GM12878 (cell line): ENCODE results near the gene RNF31. TPM values are rescaled to one million over a fixed set of nuclear protein-coding genes. Genes with fewer than 3 reads are reported as not detected.

ENCODE experiments used
- ATAC-seq: fragments of 200-7000 bp; cut with Tn5 transposase; 3 replicates; pipeline ENCODE4 v1.9.1; 2020; ENCODE audit warnings: mild to moderate bottlenecking, moderate library complexity
- BruUV-seq: library from RNA; stranded (reverse); fragments of 400-500 nt; replicated peaks from 2 replicates; lab custom pipeline; 2021; lab: Mats Ljungman, UMichigan
- CTCF ChIA-PET: fragments of 300-600 bp; sonication (Branson Sonifier 250); formaldehyde crosslinking; extraction: SDS; loops from one replicate; lab custom pipeline; 2021; ENCODE audit warnings: inconsistent platforms; lab: Yijun Ruan, JAX
- POLR2A ChIA-PET: fragments of 350-600 bp; formaldehyde crosslinking; extraction: SDS; loops from one replicate; lab custom pipeline; 2021; ENCODE audit warnings: inconsistent platforms; lab: Charles Lee
- RAD21 ChIA-PET: fragments of 300-600 bp; sonication (Branson Sonifier 250); formaldehyde crosslinking; loops from one replicate; lab custom pipeline; 2023; ENCODE audit warnings: antibody characterized with exemption; ENCODE audit not compliant: unreplicated experiment; lab: Charles Lee
- SMC1A ChIA-PET: fragments of 300-600 bp; sonication (Branson Sonifier 250); formaldehyde crosslinking; loops from one replicate; lab custom pipeline; 2023; ENCODE audit not compliant: unreplicated experiment, uncharacterized antibody; lab: Charles Lee
- DNase-seq: peaks from one replicate; pipeline ENCODE4 v3.0.0-alpha.2; 2011; ENCODE audit warnings: low read depth, low spot score
- FAIRE-seq: peaks from 3 replicates; lab custom pipeline; 2011; peaks lifted over from hg19 to GRCh38; lab: Jason Lieb, UNC
- H2AFZ ChIP-seq: 2 replicates; pipeline ENCODE4 v1.6.0; 2011; ENCODE audit warnings: low read depth, low read length, control low read depth; ENCODE audit not compliant: control insufficient read depth
- H3K27ac ChIP-seq: 2 replicates; pipeline ENCODE4 v1.5.1; 2011; ENCODE audit warnings: control low read depth; ENCODE audit not compliant: control insufficient read depth, insufficient read depth
- H3K27me3 ChIP-seq, 2 experiments: replicated peaks in 1 of 2; 2 replicates each; pipeline versions ENCODE4 v1.6.0 to v1.6.1; 2011; ENCODE audit warnings: low read length in 1 of 2; ENCODE audit not compliant: control insufficient read depth in 2 of 2, insufficient read depth in 2 of 2
- H3K36me3 ChIP-seq, 2 experiments: 2 replicates each; pipeline ENCODE4 v1.5.1; 2011; ENCODE audit warnings: low read length in 1 of 2; ENCODE audit not compliant: control insufficient read depth in 2 of 2, insufficient read depth in 2 of 2
- H3K4me1 ChIP-seq: 2 replicates; pipeline ENCODE4 v1.6.1; 2011; ENCODE audit warnings: mild to moderate bottlenecking, low read length, moderate library complexity, mixed read lengths; ENCODE audit not compliant: control insufficient read depth, insufficient read depth
- H3K4me2 ChIP-seq: 2 replicates; pipeline ENCODE4 v1.6.0; 2011; ENCODE audit warnings: control low read depth; ENCODE audit not compliant: control insufficient read depth, insufficient read depth
- H3K4me3 ChIP-seq: fragments of 200-600 bp; sonication (generic); 2 replicates; pipeline ENCODE4 v1.5.1; 2016
- H3K79me2 ChIP-seq: 2 replicates; pipeline ENCODE4 v1.6.0; 2011; ENCODE audit warnings: low read length; ENCODE audit not compliant: control insufficient read depth, insufficient read depth
- H3K9ac ChIP-seq: 2 replicates; pipeline ENCODE4 v1.8.0; 2011; ENCODE audit warnings: low read length, control low read depth, mixed read lengths; ENCODE audit not compliant: control insufficient read depth, insufficient read depth
- H3K9me3 ChIP-seq: replicated peaks from 3 replicates; pipeline ENCODE4 v1.5.1; 2011; ENCODE audit warnings: mild to moderate bottlenecking, low read length; ENCODE audit not compliant: control insufficient read depth, insufficient read depth
- H4K20me1 ChIP-seq: 2 replicates; pipeline ENCODE4 v1.6.0; 2011; ENCODE audit not compliant: control insufficient read depth, insufficient read depth
- BCL11A ChIP-seq: IDR thresholded peaks from 2 replicates; pipeline ENCODE4 v1.6.1; 2011; ENCODE audit warnings: low read depth, low read length
- ELK1 ChIP-seq: IDR thresholded peaks from 2 replicates; pipeline ENCODE4 v1.6.1; 2012; ENCODE audit warnings: low read depth, low read length, improper control_type of control experiment
- EZH2 ChIP-seq: IDR thresholded peaks from 2 replicates; pipeline ENCODE4 v1.6.1; 2012; ENCODE audit warnings: low read depth, mild to moderate bottlenecking, control low read depth, inconsistent platforms, low read length, borderline replicate concordance; ENCODE audit not compliant: control insufficient read depth
- GABPA ChIP-seq: IDR thresholded peaks from 2 replicates; pipeline ENCODE4 v1.6.1; 2014; ENCODE audit warnings: antibody characterized with exemption, low read depth, mild to moderate bottlenecking, inconsistent platforms
- HCFC1 ChIP-seq: fragments of 150-350 bp; IDR thresholded peaks from 2 replicates; pipeline ENCODE4 v1.6.1; 2014; ENCODE audit warnings: low read length
- JUNB ChIP-seq: IDR thresholded peaks from 2 replicates; pipeline ENCODE4 v1.6.1; 2016; ENCODE audit warnings: antibody characterized with exemption, mild to moderate bottlenecking
- NR2C1 ChIP-seq: fragments of 450-650 bp; IDR thresholded peaks from 2 replicates; pipeline ENCODE4 v1.6.1; 2017; ENCODE audit warnings: antibody characterized with exemption, mild to moderate bottlenecking, moderate library complexity
- POU2F2 ChIP-seq: IDR thresholded peaks from 3 replicates; pipeline ENCODE4 v1.6.1; 2011; ENCODE audit warnings: low read depth, mild to moderate bottlenecking, low read length, borderline replicate concordance
- RAD51 ChIP-seq: fragments of 450-650 bp; IDR thresholded peaks from 2 replicates; pipeline ENCODE4 v1.6.1; 2016; ENCODE audit warnings: moderate library complexity, mild to moderate bottlenecking, inconsistent platforms
- RB1 ChIP-seq: fragments of 450-650 bp; formaldehyde crosslinking; IDR thresholded peaks from 2 replicates; pipeline ENCODE4 v1.6.1; 2017; ENCODE audit warnings: mild to moderate bottlenecking, borderline replicate concordance
- SIN3A ChIP-seq: IDR thresholded peaks from 2 replicates; pipeline ENCODE4 v1.6.1; 2012; ENCODE audit warnings: low read depth, low read length, improper control_type of control experiment
- SKIL ChIP-seq: fragments of 450-650 bp; IDR thresholded peaks from 2 replicates; pipeline ENCODE4 v1.6.1; 2017; ENCODE audit warnings: mild to moderate bottlenecking, low read depth, inconsistent platforms; ENCODE audit not compliant: poor library complexity, severe bottlenecking
- SMAD1 ChIP-seq: fragments of 450-650 bp; IDR thresholded peaks from 2 replicates; pipeline ENCODE4 v1.6.1; 2018; ENCODE audit warnings: mild to moderate bottlenecking, low read depth; ENCODE audit not compliant: partially characterized antibody
- SREBF2 ChIP-seq: IDR thresholded peaks from 2 replicates; pipeline ENCODE4 v1.6.1; 2012; ENCODE audit warnings: mild to moderate bottlenecking, low read length
- ZBTB11 ChIP-seq: fragments of 450-650 bp; formaldehyde crosslinking; IDR thresholded peaks from 2 replicates; pipeline ENCODE4 v1.5.0; 2022; ENCODE audit warnings: mild to moderate bottlenecking, missing genetic modification characterization
- ZNF622 ChIP-seq: fragments of 450-650 bp; IDR thresholded peaks from 2 replicates; pipeline ENCODE4 v1.6.1; 2017; ENCODE audit warnings: mild to moderate bottlenecking, inconsistent platforms
- WGBS: methylation state at CpG from one replicate; pipeline ENCODE4 v1.1.6; 2016; ENCODE audit warnings: low lambda C conversion rate; ENCODE audit not compliant: insufficient replicate concordance, insufficient coverage; ENCODE audit errors: missing lambda C conversion rate; 5-methylcytosine and 5-hydroxymethylcytosine counted together
- in situ Hi-C: fragments of 300-500 bp; cut with MboI; formaldehyde crosslinking; loops from 9 replicates; pipeline ENCODE4 v1.14.3; 2018; ENCODE audit warnings: mixed read lengths
- intact Hi-C: fragments of 100-400 bp; cut with micrococcal nuclease; formaldehyde crosslinking; loops from one replicate; pipeline ENCODE4 v1.14.2; 2022; ENCODE audit not compliant: unreplicated experiment
- polyA plus RNA-seq, 11 experiments: library from polyadenylated mRNA; depleted of rRNA in 4 of 11; unstranded in 6 of 11; stranded (reverse) in 5 of 11; fragments of >200 nt; fragmentation: Nextera tagmentation in 4 of 11; fragmentation: Illumina TruSeq in 1 of 11; extraction: Ambion mirVana in 4 of 11; extraction: Trizol in 1 of 11; gene quantifications; 1 replicate in 1 of 11; 2 replicates in 10 of 11; pipeline versions ENCODE4 v1.2.1 to v1.2.3, GENCODE V29; 2011 to 2016; ENCODE audit warnings: inconsistent platforms in 2 of 11, missing spikeins in 2 of 11, low read depth in 1 of 11
- total RNA-seq, 4 experiments: library from RNA; depleted of rRNA in 3 of 4; stranded (reverse); fragments of >200 nt in 3 of 4; fragmentation: Illumina TruSeq in 1 of 4; extraction: Trizol in 1 of 4; gene quantifications; 2 replicates each; pipeline versions ENCODE4 v1.2.1 to v1.2.3, GENCODE V29; 2013 to 2021

The RNF31 gene
- total and polyA plus RNA-seq, 10 of the 15 experiments (the other 5 are each of a cell fraction or from before 2014, with no cell fraction given), result 8.5 to 92.7 (median 52.0) TPM

GRCh38 chr14:24141097-24141880 is 6.0 kb upstream of the RNF31 start, which contains the start of gene EMC9:
EMC9 (minus strand) TSS chr14:24141591; CDS start chr14:24141304, 287 bp downstream.
- in situ Hi-C loops, result no loop called here
- peaks cover 79% of the 10 kb centered on the region for H3K79me2 ChIP-seq
- intact Hi-C loops, result loop anchor here (1.0 kb wide), 1 partner anchor 27 kb away; the partner anchor contains the start of genes DCAF11 and NRL
- peaks cover 40% of the 10 kb centered on the region for H3K4me1 ChIP-seq
- no peaks in the 10 kb centered on the region for H4K20me1 ChIP-seq
- ChIA-PET CTCF (interaction anchor here (0.7 to 1.7 kb wide), 7 partner anchors 20 to 582 kb away, joined by 4 to 13 read pairs (median 6); partner anchors contain the start of genes DCAF11, IRF9, NRL and TINF2), RAD21 (interaction anchor here (0.6 to 6.8 kb wide), 8 partner anchors 19 to 764 kb away, joined by 3 to 69 read pairs (median 6); partner anchors contain the start of genes DCAF11, IRF9, MDP1 and NRL), POLR2A (interaction anchor here (0.7 to 11.6 kb wide), 11 partner anchors 9 to 130 kb away, joined by 3 to 276 read pairs (median 3); partner anchors contain the start of genes DCAF11, IRF9, NRL and PCK2), SMC1A (interaction anchor here (0.6 to 2.2 kb wide), 7 partner anchors 19 to 56 kb away, joined by 3 to 8 read pairs (median 3); partner anchors contain the start of gene IRF9)
- H3K4me3 ChIP-seq, result peak within 1 kb of the TSS; percentile 94
- no TSS peak for BruUV-seq
- ATAC-seq, result peak; percentile 92
- H2AFZ ChIP-seq, result peak within 1 kb of the TSS; percentile 62
- H3K27me3 ChIP-seq, result no peaks in the 10 kb centered on the region
- no peaks in the 10 kb centered on the region for H3K9me3 ChIP-seq
- peak within 1 kb of the TSS; percentile 96 for H3K4me2 ChIP-seq
- FAIRE-seq, result peak; percentile 35
- peak within 1 kb of the TSS; percentile 93 for H3K27ac ChIP-seq
- peak within 1 kb of the TSS; percentile 94 for H3K9ac ChIP-seq
- peak; percentile 97 for DNase-seq
- under 1% methylated on average over 63 of the region's 65 CpGs for WGBS
- peaks cover 12 to 33% of the 10 kb centered on the region in 2 experiments for H3K36me3 ChIP-seq
- TF ChIP-seq NR2C1 (no peak; the same call in 1 of the 2 replicates), SMAD1 (no peak), EZH2 (no peak), JUNB (no peak), HCFC1 (peak; percentile 16), SIN3A (no peak), BCL11A (no peak), ZNF622 (no peak), GABPA (no peak), ZBTB11 (CRISPR knock-in tag) (no peak), RB1 (peak; percentile 48; the same call in 1 of the 2 replicates), RAD51 (peak; percentile 78), SKIL (peak; percentile 79), ELK1 (peak; percentile 36; the same call in 1 of the 2 replicates), SREBF2 (no peak), POU2F2 (no peak; the same call in 1 of the 3 replicates)
